A549 (cell line): ENCODE data around the gene HTR1E.

ENCODE experiments used
- EP300 ChIP-seq, 2 experiments: fragments of >200 bp; sonication (Bioruptor Twin); formaldehyde crosslinking; IDR thresholded peaks; 2 replicates in 1 of 2; 3 replicates in 1 of 2; pipeline ENCODE4 v1.6.1; 2016 to 2017
- KDM5A ChIP-seq: fragments of 200-600 bp; sonication (generic); IDR thresholded peaks from 2 replicates; pipeline ENCODE4 v1.6.1; 2016; ENCODE audit warnings: antibody characterized with exemption, mild to moderate bottlenecking

GRCh38 chr6:87065117-87065516 lies 127.8 kb downstream of the HTR1E start:
- TF ChIP-seq KDM5A, result no peak
- no peak for TF ChIP-seq EP300 (IDR thresholded peaks at IDR 0.05)
